ENCODE measurements around the gene NUCB1. TPM values are rescaled to one million over a fixed set of nuclear protein-coding genes. Genes with fewer than 3 reads are reported as not detected.
A peak's percentile ranks its signal among the peaks of the same experiment; 100 is the strongest.

The NUCB1 gene
- total RNA-seq, 6 donors from 2014 or later: 278 to 463 (median 341) TPM

- Histone ChIP-seq H3K4me1 (peaks cover 0 to 31% (median 14%) of the 10 kb centered on the region in 4 donors), H3K36me3 (no peaks in the 10 kb centered on the region), H3K9me3 (no peaks in the 10 kb centered on the region), H3K27ac (no peak overlapping the region), H3K4me3 (no peak overlapping the region), H3K27me3 (no peaks in the 10 kb centered on the region)
- ATAC-seq (ENCODE audit: low FRiP score in 2 of 2): no peak
- TF ChIP-seq POLR2AphosphoS5 (IDR thresholded peaks at IDR 0.05) (no peak), EP300 (IDR thresholded peaks at IDR 0.05) (no peak), POLR2A (IDR thresholded peaks at IDR 0.05) (no peak), CTCF (IDR thresholded peaks at IDR 0.05) (no peak)
- 69 to 70% methylated on average over 7 of the region's 7 CpGs for WGBS, 2 donors
- DNase-seq: no peak
Observed at GRCh38 chr19:48862827-48863226, 37.3 kb upstream of the NUCB1 start.

- 71 to 74% methylated on average over 6 of the region's 6 CpGs for WGBS, 2 donors
- DNase-seq (no peak), ATAC-seq (ENCODE audit: low FRiP score in 2 of 2) (no peak)
- H3K27me3 ChIP-seq: no peaks in the 10 kb centered on the region
- H3K9me3 ChIP-seq: no peaks in the 10 kb centered on the region
- no peak overlapping the region for H3K27ac ChIP-seq
- TF ChIP-seq POLR2A (IDR thresholded peaks at IDR 0.05) (no peak), EP300 (IDR thresholded peaks at IDR 0.05) (no peak), POLR2AphosphoS5 (IDR thresholded peaks at IDR 0.05) (no peak), CTCF (IDR thresholded peaks at IDR 0.05) (no peak)
- H3K4me1 ChIP-seq: peaks cover 0 to 28% (median 16%) of the 10 kb centered on the region in 4 donors
- no peaks in the 10 kb centered on the region for H3K36me3 ChIP-seq
- H3K4me3 ChIP-seq: no peak overlapping the region
Observed at GRCh38 chr19:48866692-48867091, 33.4 kb upstream of the NUCB1 start.

DNA sequence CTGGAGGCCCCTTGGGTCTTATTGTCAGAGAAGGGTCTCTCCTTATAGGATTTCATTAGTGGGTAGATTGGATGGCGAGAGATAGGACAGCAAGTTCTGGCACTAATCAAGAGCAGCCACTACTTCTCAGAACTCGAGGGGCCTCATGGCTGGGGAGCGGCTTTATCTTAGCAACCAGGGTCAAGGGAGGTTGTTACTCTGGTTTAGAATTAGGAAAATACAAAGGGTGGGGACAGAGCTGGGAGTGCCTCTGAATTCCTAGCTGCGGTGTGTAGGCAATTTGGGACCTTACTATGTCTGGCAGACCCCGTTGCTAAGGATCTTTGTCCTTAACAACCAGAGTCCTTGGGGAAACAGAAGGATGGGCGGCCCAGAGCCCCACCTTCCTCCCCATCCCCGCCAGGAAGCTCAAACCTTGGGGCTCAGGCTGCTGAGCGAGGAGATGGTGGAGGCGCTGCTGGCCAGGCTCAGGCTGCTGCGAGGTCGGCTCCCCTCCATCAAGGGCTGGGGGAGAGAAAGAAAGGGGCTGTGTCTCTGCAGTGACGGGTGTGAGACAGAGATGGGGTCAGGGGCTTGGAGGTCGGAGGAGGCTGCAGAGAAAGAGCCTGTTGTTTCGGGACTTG lies 32.9 kb upstream of the NUCB1 start:
- ATAC-seq (ENCODE audit: low FRiP score in 2 of 2) (peak; percentile 35 to 46), DNase-seq (no peak)
- TF ChIP-seq POLR2AphosphoS5 (IDR thresholded peaks at IDR 0.05): no peak
- no peak for TF ChIP-seq CTCF (IDR thresholded peaks at IDR 0.05)
- no peak for TF ChIP-seq EP300 (IDR thresholded peaks at IDR 0.05)
- TF ChIP-seq POLR2A (IDR thresholded peaks at IDR 0.05): no peak
- Histone ChIP-seq H3K36me3 (no peaks in the 10 kb centered on the region), H3K27ac (peak overlapping the region in 3 of 4 donors; percentile 51 to 78 (median 72)), H3K4me3 (peak overlapping the region in 2 of 4 donors; percentile 33 to 39), H3K9me3 (no peaks in the 10 kb centered on the region), H3K27me3 (no peaks in the 10 kb centered on the region), H3K4me1 (peaks cover 0 to 28% (median 18%) of the 10 kb centered on the region in 4 donors)
- 63 to 77% methylated on average over 14 of the region's 14 CpGs for WGBS, 2 donors

DNA sequence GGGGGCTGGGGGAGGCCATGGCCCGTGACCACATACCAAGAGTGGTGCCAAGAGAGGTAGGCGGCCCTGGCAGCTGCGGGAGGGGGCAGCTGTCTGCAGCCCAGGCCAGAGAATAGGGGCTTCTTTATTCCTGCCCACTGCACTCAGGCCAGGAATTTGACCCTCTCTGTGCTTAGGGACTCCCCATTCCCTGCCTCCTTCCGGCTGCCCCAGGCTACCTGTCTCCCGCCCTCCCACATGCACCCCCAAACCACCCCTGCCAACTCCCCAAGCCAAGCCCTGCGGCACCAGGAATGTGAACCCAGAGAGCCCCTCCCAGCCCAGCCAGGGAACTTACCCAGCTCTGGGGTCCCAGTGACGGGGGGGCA lies 32.4 kb upstream of the NUCB1 start:
- no peak for TF ChIP-seq CTCF (IDR thresholded peaks at IDR 0.05)
- no peak for TF ChIP-seq EP300 (IDR thresholded peaks at IDR 0.05)
- TF ChIP-seq POLR2A (IDR thresholded peaks at IDR 0.05): no peak
- no peak for TF ChIP-seq POLR2AphosphoS5 (IDR thresholded peaks at IDR 0.05)
- ATAC-seq (ENCODE audit: low FRiP score in 2 of 2) (no peak), DNase-seq (no peak)
- no peaks in the 10 kb centered on the region for H3K9me3 ChIP-seq
- no peaks in the 10 kb centered on the region for H3K36me3 ChIP-seq
- peak overlapping the region; percentile 51 to 83 (median 75) for H3K27ac ChIP-seq
- H3K4me1 ChIP-seq: peaks cover 0 to 28% (median 18%) of the 10 kb centered on the region in 4 donors
- peak overlapping the region in 2 of 4 donors; percentile 33 to 39 for H3K4me3 ChIP-seq
- no peaks in the 10 kb centered on the region for H3K27me3 ChIP-seq
- 71 to 73% methylated on average over 7 of the region's 7 CpGs for WGBS, 2 donors
